Measurements from ENCODE around the gene THG1L.
A peak's percentile ranks its signal among the peaks of the same experiment; 100 is the strongest.
"Not testable (repeated sequence)": the region's sequence is repeated elsewhere in the genome, so short reads cannot be mapped to it uniquely, and the experiment has no call there.

Gene THG1L

GRCh38 chr5:157726607-157727006 lies 4.6 kb upstream of the THG1L start:
- not testable (repeated sequence) for H3K27me3 ChIP-seq (ENCODE audit: control insufficient read depth in 2 of 2, insufficient read depth in 2 of 2, low read length in 2 of 2); H3K36me3 ChIP-seq (ENCODE audit: control insufficient read depth in 2 of 2, insufficient read depth in 2 of 2, low read length in 2 of 2); H3K4me1 ChIP-seq (ENCODE audit: control insufficient read depth in 2 of 2, insufficient read depth in 2 of 2, low read length in 2 of 2); H3K9me3 ChIP-seq (ENCODE audit: control insufficient read depth in 2 of 2, low read length in 2 of 2); H3K4me3 ChIP-seq (ENCODE audit: low read length in 2 of 2); H3K27ac ChIP-seq (ENCODE audit: low read depth in 2 of 2, low read length in 2 of 2); H3K9ac ChIP-seq (ENCODE audit: low read depth in 1 of 2, low read length in 2 of 2)

- not testable (repeated sequence) for H3K4me1 ChIP-seq (ENCODE audit: control insufficient read depth in 2 of 2, insufficient read depth in 2 of 2, low read length in 2 of 2); H3K9ac ChIP-seq (ENCODE audit: low read depth in 1 of 2, low read length in 2 of 2); H3K27ac ChIP-seq (ENCODE audit: low read depth in 2 of 2, low read length in 2 of 2); H3K9me3 ChIP-seq (ENCODE audit: control insufficient read depth in 2 of 2, low read length in 2 of 2); H3K4me3 ChIP-seq (ENCODE audit: low read length in 2 of 2); H3K36me3 ChIP-seq (ENCODE audit: control insufficient read depth in 2 of 2, insufficient read depth in 2 of 2, low read length in 2 of 2); H3K27me3 ChIP-seq (ENCODE audit: control insufficient read depth in 2 of 2, insufficient read depth in 2 of 2, low read length in 2 of 2)
Observed at GRCh38 chr5:157727858-157728257, 3.4 kb upstream of the THG1L start.

GRCh38 chr5:157729858-157730257 lies 1.4 kb upstream of the THG1L start:
- Histone ChIP-seq H3K9ac (ENCODE audit: low read depth in 1 of 2, low read length in 2 of 2) (no peak overlapping the region), H3K36me3 (ENCODE audit: control insufficient read depth in 2 of 2, insufficient read depth in 2 of 2, low read length in 2 of 2) (peaks cover 0 to 3% of the 10 kb centered on the region in 2 donors), H3K9me3 (ENCODE audit: control insufficient read depth in 2 of 2, low read length in 2 of 2) (no peaks in the 10 kb centered on the region), H3K4me1 (ENCODE audit: control insufficient read depth in 2 of 2, insufficient read depth in 2 of 2, low read length in 2 of 2) (peaks cover 6 to 10% of the 10 kb centered on the region in 2 donors), H3K27me3 (ENCODE audit: control insufficient read depth in 2 of 2, insufficient read depth in 2 of 2, low read length in 2 of 2) (no peaks in the 10 kb centered on the region), H3K27ac (ENCODE audit: low read depth in 2 of 2, low read length in 2 of 2) (no peak overlapping the region), H3K4me3 (ENCODE audit: low read length in 2 of 2) (no peak overlapping the region)

GRCh38 chr5:157730900-157731271 lies 334 bp upstream of the THG1L start:
- Histone ChIP-seq H3K27me3 (ENCODE audit: control insufficient read depth in 2 of 2, insufficient read depth in 2 of 2, low read length in 2 of 2) (no peaks in the 10 kb centered on the region), H3K27ac (ENCODE audit: low read depth in 2 of 2, low read length in 2 of 2) (peak overlapping the region; percentile 98), H3K36me3 (ENCODE audit: control insufficient read depth in 2 of 2, insufficient read depth in 2 of 2, low read length in 2 of 2) (peaks cover 0 to 7% of the 10 kb centered on the region in 2 donors), H3K4me1 (ENCODE audit: control insufficient read depth in 2 of 2, insufficient read depth in 2 of 2, low read length in 2 of 2) (peaks cover 6 to 12% of the 10 kb centered on the region in 2 donors), H3K9ac (ENCODE audit: low read depth in 1 of 2, low read length in 2 of 2) (peak overlapping the region; percentile 75 to 91), H3K4me3 (ENCODE audit: low read length in 2 of 2) (peak overlapping the region; percentile 94 to 98), H3K9me3 (ENCODE audit: control insufficient read depth in 2 of 2, low read length in 2 of 2) (no peaks in the 10 kb centered on the region)

GRCh38 chr5:157732130-157732514 lies 902 bp downstream of the THG1L start:
- Histone ChIP-seq H3K36me3 (ENCODE audit: control insufficient read depth in 2 of 2, insufficient read depth in 2 of 2, low read length in 2 of 2) (peaks cover 0 to 8% of the 10 kb centered on the region in 2 donors), H3K9ac (ENCODE audit: low read depth in 1 of 2, low read length in 2 of 2) (no peak overlapping the region), H3K27ac (ENCODE audit: low read depth in 2 of 2, low read length in 2 of 2) (no peak overlapping the region), H3K9me3 (ENCODE audit: control insufficient read depth in 2 of 2, low read length in 2 of 2) (no peaks in the 10 kb centered on the region), H3K27me3 (ENCODE audit: control insufficient read depth in 2 of 2, insufficient read depth in 2 of 2, low read length in 2 of 2) (no peaks in the 10 kb centered on the region), H3K4me1 (ENCODE audit: control insufficient read depth in 2 of 2, insufficient read depth in 2 of 2, low read length in 2 of 2) (peaks cover 6 to 15% of the 10 kb centered on the region in 2 donors), H3K4me3 (ENCODE audit: low read length in 2 of 2) (peak overlapping the region in 1 of 2 donors; percentile 98)

- no peaks in the 10 kb centered on the region for H3K9me3 ChIP-seq (ENCODE audit: control insufficient read depth in 2 of 2, low read length in 2 of 2)
- H3K36me3 ChIP-seq (ENCODE audit: control insufficient read depth in 2 of 2, insufficient read depth in 2 of 2, low read length in 2 of 2) = peaks cover 0 to 11% of the 10 kb centered on the region in 2 donors
- no peak overlapping the region for H3K27ac ChIP-seq (ENCODE audit: low read depth in 2 of 2, low read length in 2 of 2)
- no peak overlapping the region for H3K9ac ChIP-seq (ENCODE audit: low read depth in 1 of 2, low read length in 2 of 2)
- H3K4me3 ChIP-seq (ENCODE audit: low read length in 2 of 2) = no peak overlapping the region
- no peaks in the 10 kb centered on the region for H3K27me3 ChIP-seq (ENCODE audit: control insufficient read depth in 2 of 2, insufficient read depth in 2 of 2, low read length in 2 of 2)
- H3K4me1 ChIP-seq (ENCODE audit: control insufficient read depth in 2 of 2, insufficient read depth in 2 of 2, low read length in 2 of 2) = peaks cover 6 to 15% of the 10 kb centered on the region in 2 donors
Observed at GRCh38 chr5:157732596-157733262, 1.5 kb downstream of the THG1L start.

GRCh38 chr5:157734436-157734835 lies 3.2 kb downstream of the THG1L start:
- peaks cover 4 to 16% of the 10 kb centered on the region in 2 donors for H3K36me3 ChIP-seq (ENCODE audit: control insufficient read depth in 2 of 2, insufficient read depth in 2 of 2, low read length in 2 of 2)
- no peak overlapping the region for H3K4me3 ChIP-seq (ENCODE audit: low read length in 2 of 2)

GRCh38 chr5:157735991-157736390 lies 4.8 kb downstream of the THG1L start:
- H3K27ac ChIP-seq (ENCODE audit: low read depth in 2 of 2, low read length in 2 of 2) = peak overlapping the region; percentile 43 to 66
- peaks cover 6 to 12% of the 10 kb centered on the region in 2 donors for H3K4me1 ChIP-seq (ENCODE audit: control insufficient read depth in 2 of 2, insufficient read depth in 2 of 2, low read length in 2 of 2)
- no peak overlapping the region for H3K4me3 ChIP-seq (ENCODE audit: low read length in 2 of 2)
- H3K27me3 ChIP-seq (ENCODE audit: control insufficient read depth in 2 of 2, insufficient read depth in 2 of 2, low read length in 2 of 2) = no peaks in the 10 kb centered on the region
- H3K36me3 ChIP-seq (ENCODE audit: control insufficient read depth in 2 of 2, insufficient read depth in 2 of 2, low read length in 2 of 2) = peaks cover 9 to 17% of the 10 kb centered on the region in 2 donors
- no peaks in the 10 kb centered on the region for H3K9me3 ChIP-seq (ENCODE audit: control insufficient read depth in 2 of 2, low read length in 2 of 2)
- no peak overlapping the region for H3K9ac ChIP-seq (ENCODE audit: low read depth in 1 of 2, low read length in 2 of 2)

More at GRCh38 chr5:157734436-157734835, 3.2 kb downstream of the THG1L start:
- Histone ChIP-seq H3K9me3 (ENCODE audit: control insufficient read depth in 2 of 2, low read length in 2 of 2) (no peaks in the 10 kb centered on the region), H3K4me1 (ENCODE audit: control insufficient read depth in 2 of 2, insufficient read depth in 2 of 2, low read length in 2 of 2) (peaks cover 6 to 15% of the 10 kb centered on the region in 2 donors), H3K9ac (ENCODE audit: low read depth in 1 of 2, low read length in 2 of 2) (no peak overlapping the region), H3K27ac (ENCODE audit: low read depth in 2 of 2, low read length in 2 of 2) (no peak overlapping the region), H3K27me3 (ENCODE audit: control insufficient read depth in 2 of 2, insufficient read depth in 2 of 2, low read length in 2 of 2) (no peaks in the 10 kb centered on the region)

- H3K4me3 ChIP-seq (ENCODE audit: low read length in 2 of 2) = no peak overlapping the region
- H3K9me3 ChIP-seq (ENCODE audit: control insufficient read depth in 2 of 2, low read length in 2 of 2) = no peaks in the 10 kb centered on the region
- H3K4me1 ChIP-seq (ENCODE audit: control insufficient read depth in 2 of 2, insufficient read depth in 2 of 2, low read length in 2 of 2) = peaks cover 9 to 15% of the 10 kb centered on the region in 2 donors
- no peak overlapping the region for H3K9ac ChIP-seq (ENCODE audit: low read depth in 1 of 2, low read length in 2 of 2)
- H3K27me3 ChIP-seq (ENCODE audit: control insufficient read depth in 2 of 2, insufficient read depth in 2 of 2, low read length in 2 of 2) = no peaks in the 10 kb centered on the region
- H3K36me3 ChIP-seq (ENCODE audit: control insufficient read depth in 2 of 2, insufficient read depth in 2 of 2, low read length in 2 of 2) = peaks cover 9 to 14% of the 10 kb centered on the region in 2 donors
- H3K27ac ChIP-seq (ENCODE audit: low read depth in 2 of 2, low read length in 2 of 2) = no peak overlapping the region
Observed at GRCh38 chr5:157739388-157740228, 8.4 kb downstream of the THG1L start.

GRCh38 chr5:157740229-157740610 lies 9.0 kb downstream of the THG1L start:
- Histone ChIP-seq H3K4me3 (ENCODE audit: low read length in 2 of 2) (no peak overlapping the region), H3K9ac (ENCODE audit: low read depth in 1 of 2, low read length in 2 of 2) (no peak overlapping the region), H3K27ac (ENCODE audit: low read depth in 2 of 2, low read length in 2 of 2) (no peak overlapping the region), H3K27me3 (ENCODE audit: control insufficient read depth in 2 of 2, insufficient read depth in 2 of 2, low read length in 2 of 2) (no peaks in the 10 kb centered on the region), H3K9me3 (ENCODE audit: control insufficient read depth in 2 of 2, low read length in 2 of 2) (no peaks in the 10 kb centered on the region), H3K36me3 (ENCODE audit: control insufficient read depth in 2 of 2, insufficient read depth in 2 of 2, low read length in 2 of 2) (peaks cover 9 to 12% of the 10 kb centered on the region in 2 donors), H3K4me1 (ENCODE audit: control insufficient read depth in 2 of 2, insufficient read depth in 2 of 2, low read length in 2 of 2) (peaks cover 12 to 16% of the 10 kb centered on the region in 2 donors)

All from mucosa of rectum (tissue), 2 donors.